GM12891 (cell line): ENCODE measurements around the gene RNLS.
"Not testable (repeated sequence)": the region's sequence is repeated elsewhere in the genome, so short reads cannot be mapped to it uniquely, and the experiment has no call there.

Experiments used
- DNase-seq: peaks from one replicate; pipeline ENCODE4 v3.0.0; 2011; ENCODE audit warnings: low spot score; ENCODE audit not compliant: insufficient read length
- FAIRE-seq: peaks from 2 replicates; lab custom pipeline; 2011; peaks lifted over from hg19 to GRCh38; lab: Jason Lieb, UNC
- PAX5 ChIP-seq: IDR thresholded peaks from 2 replicates; pipeline ENCODE4 v1.6.1; 2011; ENCODE audit warnings: low read length, moderate library complexity, mild to moderate bottlenecking; ENCODE audit not compliant: insufficient read depth, severe bottlenecking
- POLR2A ChIP-seq: IDR thresholded peaks from 2 replicates; pipeline ENCODE4 v1.6.1; 2011; ENCODE audit warnings: low read depth, low read length, control low read depth
- POLR2AphosphoS5 ChIP-seq: IDR thresholded peaks from 2 replicates; pipeline ENCODE4 v1.6.1; 2011; ENCODE audit warnings: low read depth, low read length, control low read depth
- POU2F2 ChIP-seq: IDR thresholded peaks from 2 replicates; pipeline ENCODE4 v1.6.1; 2011; ENCODE audit warnings: low read depth, mild to moderate bottlenecking, control low read depth, low read length, moderate library complexity
- SPI1 ChIP-seq: IDR thresholded peaks from 2 replicates; pipeline ENCODE4 v1.6.1; 2011; ENCODE audit warnings: low read depth, low read length, control low read depth
- TAF1 ChIP-seq: IDR thresholded peaks from 2 replicates; pipeline ENCODE4 v1.6.1; 2011; ENCODE audit warnings: low read depth, low read length, control low read depth

RNLS gene

GRCh38 chr10:88292185-88292514 is 291.0 kb downstream of the RNLS start:
- TF ChIP-seq SPI1 (0 out of 2 replicates have a peak, but pooled peaks have one; percentile 26), POLR2AphosphoS5 (no peak), PAX5 (no peak)
- no peak for FAIRE-seq
- no peak for DNase-seq

- TF ChIP-seq POU2F2 (no peak), TAF1 (no peak), PAX5 (no peak), POLR2A (no peak)
- peak; percentile 73 for FAIRE-seq
- DNase-seq = no peak
Measured at GRCh38 chr10:88291289-88292184, 291.6 kb downstream of the RNLS start.

DNA sequence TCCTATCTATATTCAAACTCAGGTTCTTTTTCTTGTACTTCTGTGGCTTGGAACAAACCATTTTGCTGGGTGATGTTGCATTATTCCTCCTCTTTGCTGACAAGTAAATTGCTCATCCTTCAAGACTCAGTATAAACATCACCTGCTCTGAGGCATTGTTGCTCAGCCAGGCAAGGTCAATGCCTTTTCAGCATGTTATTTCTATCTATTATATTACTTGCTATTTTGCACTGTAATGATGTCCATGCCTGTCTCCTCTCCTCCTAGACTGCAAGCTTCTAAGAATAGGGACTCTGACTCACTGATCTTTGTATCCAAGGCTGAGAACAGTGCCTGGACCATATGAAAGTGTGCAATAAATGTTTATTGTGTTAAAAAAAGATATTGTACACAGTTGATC is 293.8 kb downstream of the RNLS start:
- TF ChIP-seq SPI1 (no peak), PAX5 (no peak), POU2F2 (no peak), POLR2A (no peak), TAF1 (no peak), POLR2AphosphoS5 (no peak)
- DNase-seq = no peak
- FAIRE-seq = peak; percentile 78

DNA sequence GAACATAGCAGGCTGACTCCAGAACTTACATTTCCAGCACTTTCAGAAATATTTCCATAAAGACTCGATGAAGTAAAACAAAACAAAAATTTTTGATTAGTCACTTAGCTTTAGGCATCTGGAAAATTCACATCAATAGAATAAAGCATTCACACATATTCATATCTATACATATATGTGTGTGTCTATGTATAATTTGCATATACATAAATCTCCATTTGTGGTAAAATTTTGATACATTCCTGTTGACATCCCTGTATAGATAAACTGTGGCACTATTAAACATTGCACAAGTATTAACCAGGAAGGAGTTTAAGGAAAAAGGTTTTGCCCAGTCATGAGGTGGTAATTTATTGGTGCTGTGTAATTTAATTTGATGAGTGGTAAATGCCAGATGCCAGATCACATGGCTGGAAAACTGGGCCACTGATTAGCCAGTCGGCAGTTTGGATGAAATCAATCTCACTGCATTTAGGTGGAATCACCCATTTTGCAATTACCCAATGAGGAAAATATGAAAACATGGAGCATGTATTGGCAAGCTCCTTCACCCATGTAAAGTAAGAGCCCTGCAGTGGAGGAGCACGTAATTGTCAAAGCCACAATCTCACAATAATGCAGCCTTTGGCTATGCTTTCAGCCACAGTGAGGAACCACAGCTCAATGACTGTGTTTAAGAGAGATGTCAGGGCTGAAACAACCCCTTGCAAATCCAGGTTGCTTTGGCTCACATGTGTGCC is 294.6 kb downstream of the RNLS start:
- peak; percentile 29; the same call in 1 of the 2 replicates for TF ChIP-seq SPI1
- no peak for TF ChIP-seq PAX5
- DNase-seq = no peak
- FAIRE-seq = peak; percentile 85

DNA sequence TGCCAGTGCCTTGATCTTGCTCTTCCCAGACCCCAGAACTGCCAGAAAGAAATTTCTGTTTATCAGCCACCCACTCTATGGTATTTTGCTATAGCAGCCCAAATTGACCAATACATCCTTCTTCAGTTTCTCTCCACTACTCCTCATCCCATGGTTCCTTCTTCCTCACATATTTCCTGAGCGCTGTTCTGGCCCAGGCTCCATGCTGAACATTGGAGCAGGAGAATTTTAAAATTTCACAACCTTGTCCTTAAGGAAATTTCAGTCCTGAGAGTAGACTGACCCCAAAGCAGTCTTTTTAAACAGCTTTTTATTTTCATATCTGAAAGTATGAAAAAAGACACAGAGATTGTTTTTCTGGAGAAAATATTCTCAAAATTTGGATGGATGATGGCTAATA is 297.1 kb downstream of the RNLS start:
- no peak for FAIRE-seq
- TF ChIP-seq PAX5 (no peak), SPI1 (no peak), TAF1 (no peak)
- DNase-seq = no peak

GRCh38 chr10:88281592-88282347 is 301.3 kb downstream of the RNLS start:
- FAIRE-seq (peak; percentile 92), DNase-seq (no peak)
- TF ChIP-seq PAX5 (no peak), POLR2AphosphoS5 (no peak), SPI1 (no peak)

GRCh38 chr10:88280518-88280917 is 302.6 kb downstream of the RNLS start:
- FAIRE-seq = peak; percentile 13
- no peak for TF ChIP-seq PAX5
- TF ChIP-seq POU2F2 = no peak
- no peak for TF ChIP-seq SPI1
- TF ChIP-seq TAF1 = no peak
- no peak for TF ChIP-seq POLR2AphosphoS5
- TF ChIP-seq POLR2A = no peak
- no peak for DNase-seq

DNA sequence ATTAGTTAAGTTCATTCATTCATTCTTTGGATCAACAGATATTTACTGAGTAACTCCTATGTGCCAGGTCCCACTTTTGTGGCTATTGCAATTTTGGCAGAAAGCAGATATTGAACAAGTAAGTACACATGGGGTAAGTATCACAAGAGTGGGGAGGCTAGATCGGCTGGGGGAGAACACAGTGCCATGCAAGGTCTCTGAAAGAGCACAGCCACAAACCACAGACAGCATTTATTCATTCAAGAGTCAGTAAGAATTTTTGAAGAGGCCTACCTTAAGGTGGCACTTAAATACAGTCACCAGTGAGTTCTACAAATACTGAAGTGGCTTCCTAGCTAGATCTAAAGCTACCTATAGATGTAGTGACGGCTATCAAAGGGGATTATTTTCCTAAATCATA is 304.2 kb downstream of the RNLS start:
- no peak for DNase-seq
- FAIRE-seq = peak; percentile 60
- TF ChIP-seq TAF1 (no peak), SPI1 (no peak), POLR2AphosphoS5 (no peak), PAX5 (no peak), POU2F2 (no peak), POLR2A (no peak)

GRCh38 chr10:88276945-88277344 is 306.2 kb downstream of the RNLS start:
- DNase-seq, FAIRE-seq: not testable (repeated sequence)

DNA sequence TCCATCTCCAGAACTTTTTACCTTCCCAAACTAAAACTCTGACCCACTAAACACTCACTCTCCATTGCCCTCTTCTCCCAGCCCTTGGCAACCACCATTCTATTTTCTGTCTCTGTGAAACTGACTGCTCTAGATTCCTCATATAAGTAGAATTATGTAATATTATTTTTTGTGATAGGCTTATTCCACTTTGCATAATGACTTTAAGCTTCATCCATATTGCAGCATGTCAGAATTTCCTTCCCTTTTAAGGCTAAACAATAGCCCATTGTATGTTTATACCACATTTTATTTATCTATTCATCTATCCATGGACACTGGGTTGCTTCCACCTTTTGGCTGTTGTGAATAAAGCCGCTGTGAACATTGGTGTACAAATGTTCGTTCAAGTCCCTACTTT is 308.8 kb downstream of the RNLS start:
- no peak for DNase-seq
- TF ChIP-seq TAF1 (no peak), POLR2AphosphoS5 (no peak), SPI1 (no peak), POLR2A (no peak), PAX5 (no peak)
- peak; percentile 47 for FAIRE-seq
